ENCODE data around the gene OR52A1. TPM values are rescaled to one million over a fixed set of nuclear protein-coding genes. Genes with fewer than 3 reads are reported as not detected.
A peak's percentile ranks its signal among the peaks of the same experiment; 100 is the strongest.

Gene OR52A1
- total and polyA plus RNA-seq, 9 of the 15 experiments (the other 6 are each of a cell fraction or from before 2014, with no cell fraction given) = under 0.01 to 0.33 (median 0.13) TPM; not detected in 3

GRCh38 chr11:5131584-5132335 is 22.8 kb downstream of the OR52A1 start (continued):
- TF ChIP-seq HBP1 (CRISPR knock-in tag; IDR thresholded peaks at IDR 0.05) = no peak
- peak; percentile 37 for TF ChIP-seq NEUROD1 (IDR thresholded peaks at IDR 0.05; ENCODE audit: borderline replicate concordance, low read depth, low read length, partially characterized antibody)
- TF ChIP-seq CBX2 (IDR thresholded peaks at IDR 0.05; ENCODE audit: insufficient read depth, low read length, poor library complexity, severe bottlenecking) = no peak
- TF ChIP-seq HMGN3 (IDR thresholded peaks at IDR 0.05; ENCODE audit: borderline replicate concordance, extremely low read depth, insufficient read length, low read depth, low read length) = no peak
- no peak for TF ChIP-seq BRD4 (IDR thresholded peaks at IDR 0.05)
- no peak for TF ChIP-seq ZNF146 (CRISPR knock-in tag; IDR thresholded peaks at IDR 0.05; ENCODE audit: unreplicated experiment)
- TF ChIP-seq ATF3 (IDR thresholded peaks at IDR 0.05) = no peak
- no peak for TF ChIP-seq ATF3 (CRISPR knock-in tag; conservative IDR thresholded peaks at IDR 0.05)
- TF ChIP-seq E2F8 (IDR thresholded peaks at IDR 0.05; ENCODE audit: low read depth, partially characterized antibody) = no peak
- no peak for TF ChIP-seq ZBED1 (IDR thresholded peaks at IDR 0.05)
- no peak for TF ChIP-seq MEF2A (IDR thresholded peaks at IDR 0.05; ENCODE audit: control insufficient read depth, low read depth, low read length)
- TF ChIP-seq POLR2A (conservative IDR thresholded peaks at IDR 0.05) = no peak; the same call in 1 of the 2 replicates
- no peak for TF ChIP-seq ZFP1 (CRISPR knock-in tag; IDR thresholded peaks at IDR 0.05)
- peak; percentile 67 for TF ChIP-seq SMAD1 (IDR thresholded peaks at IDR 0.05; ENCODE audit: low read depth, low read length, partially characterized antibody)
- no peak for TF ChIP-seq HEY1 (CRISPR knock-in tag; IDR thresholded peaks at IDR 0.05; ENCODE audit: borderline replicate concordance)
- TF ChIP-seq ZNF551 (CRISPR knock-in tag; IDR thresholded peaks at IDR 0.05) = no peak
- no peak for TF ChIP-seq PHTF2 (CRISPR knock-in tag; IDR thresholded peaks at IDR 0.05)
